ENCODE data around the gene XRCC1. TPM values are rescaled to one million over a fixed set of nuclear protein-coding genes. Genes with fewer than 3 reads are reported as not detected.
"Not testable (repeated sequence)": the region's sequence is repeated elsewhere in the genome, so short reads cannot be mapped to it uniquely, and the experiment has no call there.

Gene XRCC1
- total RNA-seq, 1 experiment from 2014 or later = 56.8 TPM

DNA sequence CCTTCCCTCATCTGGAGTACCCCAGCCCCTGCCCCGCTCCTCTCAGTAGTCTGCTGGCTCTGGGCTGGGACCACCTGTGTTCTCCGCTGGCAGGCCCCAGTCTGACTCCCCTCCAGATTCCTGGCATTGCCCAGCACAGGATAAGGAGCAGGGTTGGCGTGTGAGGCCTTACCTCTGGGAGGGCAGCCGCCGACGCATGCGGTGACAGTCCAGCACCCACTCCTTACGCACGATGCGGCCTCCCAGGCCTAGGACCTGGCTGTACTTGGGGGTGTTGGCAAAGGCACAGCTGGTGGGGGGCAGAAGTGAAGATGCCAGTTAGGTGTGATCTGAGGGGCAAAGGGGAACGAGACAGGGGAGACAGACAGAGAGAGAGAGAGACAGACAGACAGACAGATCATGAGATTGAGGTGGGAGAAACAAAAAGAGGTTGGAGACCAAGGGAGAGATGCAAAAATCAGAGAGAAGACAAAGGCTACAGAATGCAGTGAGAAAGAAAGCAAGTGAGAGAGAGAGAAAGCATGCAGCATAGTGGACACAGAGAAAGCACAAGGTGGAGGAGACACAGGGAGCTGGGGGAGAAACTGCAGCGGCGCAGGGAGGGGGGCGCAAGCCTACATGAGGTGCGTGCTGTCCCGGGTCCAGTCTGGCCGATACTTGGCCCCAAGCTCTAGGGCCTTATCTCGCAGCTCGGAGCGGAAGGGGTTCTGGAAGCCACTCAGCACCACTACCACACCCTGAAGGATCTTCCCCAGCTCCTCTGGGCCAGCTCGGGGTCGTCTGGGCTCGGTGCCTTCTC is 23.7 kb downstream of the XRCC1 start:
- H3K4me1 Mint-ChIP-seq (ENCODE audit: low read depth, unreplicated experiment) = no peaks in the 10 kb centered on the region
- BruUV-seq (replicated peaks) = no TSS peak
- H3K9me3 Mint-ChIP-seq (ENCODE audit: low read depth, unreplicated experiment) = no peaks in the 10 kb centered on the region
- H3K27ac Mint-ChIP-seq (ENCODE audit: unreplicated experiment) = no peak overlapping the region
- H3K4me3 Mint-ChIP-seq (ENCODE audit: low read depth, unreplicated experiment) = no peak overlapping the region
- no peaks in the 10 kb centered on the region for H3K27me3 Mint-ChIP-seq (ENCODE audit: unreplicated experiment)
- TF ChIP-seq, protein P1, sequence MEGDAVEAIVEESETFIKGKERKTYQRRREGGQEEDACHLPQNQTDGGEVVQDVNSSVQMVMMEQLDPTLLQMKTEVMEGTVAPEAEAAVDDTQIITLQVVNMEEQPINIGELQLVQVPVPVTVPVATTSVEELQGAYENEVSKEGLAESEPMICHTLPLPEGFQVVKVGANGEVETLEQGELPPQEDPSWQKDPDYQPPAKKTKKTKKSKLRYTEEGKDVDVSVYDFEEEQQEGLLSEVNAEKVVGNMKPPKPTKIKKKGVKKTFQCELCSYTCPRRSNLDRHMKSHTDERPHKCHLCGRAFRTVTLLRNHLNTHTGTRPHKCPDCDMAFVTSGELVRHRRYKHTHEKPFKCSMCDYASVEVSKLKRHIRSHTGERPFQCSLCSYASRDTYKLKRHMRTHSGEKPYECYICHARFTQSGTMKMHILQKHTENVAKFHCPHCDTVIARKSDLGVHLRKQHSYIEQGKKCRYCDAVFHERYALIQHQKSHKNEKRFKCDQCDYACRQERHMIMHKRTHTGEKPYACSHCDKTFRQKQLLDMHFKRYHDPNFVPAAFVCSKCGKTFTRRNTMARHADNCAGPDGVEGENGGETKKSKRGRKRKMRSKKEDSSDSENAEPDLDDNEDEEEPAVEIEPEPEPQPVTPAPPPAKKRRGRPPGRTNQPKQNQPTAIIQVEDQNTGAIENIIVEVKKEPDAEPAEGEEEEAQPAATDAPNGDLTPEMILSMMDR (IDR thresholded peaks at IDR 0.05; ENCODE audit: unreplicated experiment) = no peak
- intact Hi-C loops (cut with micrococcal nuclease; ENCODE audit: unreplicated experiment) = no loop called here
- CTCF ChIA-PET = no interaction called here
- H3K36me3 Mint-ChIP-seq (ENCODE audit: insufficient read depth, unreplicated experiment) = peaks cover 30% of the 10 kb centered on the region
- no peak for DNase-seq

DNA sequence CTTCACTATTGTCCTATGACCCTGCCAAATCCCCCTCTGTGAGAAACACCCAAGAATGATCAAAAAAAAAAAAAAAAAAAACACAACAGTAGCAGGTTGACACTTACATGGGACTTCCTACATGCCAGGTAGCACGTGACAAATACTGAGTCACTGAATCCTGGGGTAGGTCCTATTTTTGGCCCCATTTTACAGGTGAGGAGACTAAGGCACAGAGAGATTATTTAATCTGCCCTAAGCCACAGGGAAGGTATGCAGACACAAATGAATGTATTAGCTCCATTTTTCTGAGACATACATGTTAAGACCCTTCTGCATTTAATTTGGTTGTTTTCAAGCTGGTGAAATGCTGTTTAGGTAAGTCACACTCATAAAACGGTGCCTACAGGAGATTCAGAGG is 26.6 kb downstream of the XRCC1 start:
- Mint-ChIP-seq H3K4me1 (ENCODE audit: low read depth, unreplicated experiment) (no peaks in the 10 kb centered on the region), H3K27me3 (ENCODE audit: unreplicated experiment) (no peaks in the 10 kb centered on the region), H3K4me3 (ENCODE audit: low read depth, unreplicated experiment) (no peak overlapping the region), H3K9me3 (ENCODE audit: low read depth, unreplicated experiment) (no peaks in the 10 kb centered on the region), H3K36me3 (ENCODE audit: insufficient read depth, unreplicated experiment) (peaks cover 42% of the 10 kb centered on the region), H3K27ac (ENCODE audit: unreplicated experiment) (no peak overlapping the region)
- BruUV-seq (replicated peaks) = no TSS peak
- no peak for DNase-seq
- intact Hi-C loops (cut with micrococcal nuclease; ENCODE audit: unreplicated experiment) = no loop called here
- TF ChIP-seq, protein P1 (IDR thresholded peaks at IDR 0.05; ENCODE audit: unreplicated experiment) = no peak
- CTCF ChIA-PET = no interaction called here

DNA sequence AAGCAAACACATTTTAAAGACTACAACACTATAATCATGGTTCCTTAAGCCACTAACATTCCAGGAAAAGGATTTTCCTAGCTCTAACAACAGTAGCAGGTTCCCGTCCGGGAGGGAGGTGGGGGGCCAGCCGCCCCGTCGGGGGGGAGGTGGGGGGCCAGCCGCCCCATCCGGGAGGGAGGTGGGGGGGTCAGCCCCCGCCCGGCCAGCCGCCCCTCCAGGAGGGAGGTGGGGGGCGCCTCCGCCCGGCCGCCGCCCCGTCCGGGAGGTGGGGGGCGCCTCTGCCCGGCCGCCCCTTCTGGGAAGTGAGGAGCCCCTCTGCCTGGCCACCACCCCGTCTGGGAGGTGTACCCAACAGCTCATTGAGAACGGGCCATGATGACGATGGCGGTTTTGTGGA is 27.4 kb downstream of the XRCC1 start:
- H3K27ac Mint-ChIP-seq (ENCODE audit: unreplicated experiment); H3K9me3 Mint-ChIP-seq (ENCODE audit: low read depth, unreplicated experiment); BruUV-seq (replicated peaks); H3K4me1 Mint-ChIP-seq (ENCODE audit: low read depth, unreplicated experiment); H3K27me3 Mint-ChIP-seq (ENCODE audit: unreplicated experiment); CTCF ChIA-PET; DNase-seq; intact Hi-C loops (cut with micrococcal nuclease; ENCODE audit: unreplicated experiment); H3K4me3 Mint-ChIP-seq (ENCODE audit: low read depth, unreplicated experiment): not testable (repeated sequence)
- peaks cover 43% of the 10 kb centered on the region for H3K36me3 Mint-ChIP-seq (ENCODE audit: insufficient read depth, unreplicated experiment)

DNA sequence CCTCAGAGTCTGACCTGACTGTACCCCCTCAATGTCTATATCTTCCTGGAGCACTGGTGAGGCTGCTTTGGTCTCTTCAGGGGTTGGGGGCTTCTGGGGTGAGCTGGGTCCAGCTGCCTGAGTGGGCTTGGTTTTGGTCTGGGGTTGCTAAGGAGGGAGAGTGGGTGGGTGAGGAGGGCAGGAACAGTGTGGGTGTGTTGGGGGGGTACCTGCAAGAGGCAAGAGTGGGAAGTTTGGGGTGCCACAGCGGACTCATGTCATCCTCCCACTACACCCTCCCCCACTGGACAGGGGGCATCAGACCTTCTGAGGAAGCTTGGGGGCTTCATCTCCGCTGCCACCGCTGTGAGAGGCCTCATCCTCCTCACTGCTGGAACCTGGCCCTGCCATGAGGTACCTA is 28.7 kb downstream of the XRCC1 start:
- TF ChIP-seq, protein P1 (IDR thresholded peaks at IDR 0.05; ENCODE audit: unreplicated experiment) = no peak
- CTCF ChIA-PET = interaction anchor here (1.4 kb wide), 1 partner anchor 9 kb away, joined by 4 read pairs; no protein-coding TSS in a partner anchor
- Mint-ChIP-seq H3K36me3 (ENCODE audit: insufficient read depth, unreplicated experiment) (peaks cover 44% of the 10 kb centered on the region), H3K27ac (ENCODE audit: unreplicated experiment) (no peak overlapping the region), H3K4me1 (ENCODE audit: low read depth, unreplicated experiment) (no peaks in the 10 kb centered on the region), H3K27me3 (ENCODE audit: unreplicated experiment) (no peaks in the 10 kb centered on the region), H3K9me3 (ENCODE audit: low read depth, unreplicated experiment) (no peaks in the 10 kb centered on the region), H3K4me3 (ENCODE audit: low read depth, unreplicated experiment) (no peak overlapping the region)
- no peak for DNase-seq
- intact Hi-C loops (cut with micrococcal nuclease; ENCODE audit: unreplicated experiment) = no loop called here
- no TSS peak for BruUV-seq (replicated peaks)

DNA sequence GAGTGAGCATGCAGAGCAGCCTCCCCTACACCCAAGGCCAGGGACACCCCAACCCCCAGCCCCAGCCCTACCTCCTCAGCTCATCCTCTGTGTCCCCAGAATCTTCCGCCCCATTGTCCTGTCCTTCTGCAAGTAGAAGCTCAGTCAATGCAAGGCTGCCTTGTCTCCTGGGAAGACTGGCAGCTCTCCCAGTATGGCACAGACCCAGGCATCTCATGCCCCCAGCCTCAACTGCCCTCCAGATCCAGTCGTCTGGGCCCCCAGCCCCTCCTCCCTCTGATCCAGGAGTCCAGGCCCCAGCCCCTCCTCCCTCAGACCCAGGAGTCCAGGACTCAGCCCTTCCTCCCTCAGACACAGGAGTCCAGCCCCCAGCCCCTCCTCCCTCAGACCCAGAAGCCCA is 29.3 kb downstream of the XRCC1 start:
- Mint-ChIP-seq H3K27me3 (ENCODE audit: unreplicated experiment) (no peaks in the 10 kb centered on the region), H3K4me3 (ENCODE audit: low read depth, unreplicated experiment) (no peak overlapping the region), H3K9me3 (ENCODE audit: low read depth, unreplicated experiment) (no peaks in the 10 kb centered on the region), H3K27ac (ENCODE audit: unreplicated experiment) (no peak overlapping the region), H3K4me1 (ENCODE audit: low read depth, unreplicated experiment) (no peaks in the 10 kb centered on the region), H3K36me3 (ENCODE audit: insufficient read depth, unreplicated experiment) (peaks cover 43% of the 10 kb centered on the region)
- no peak for DNase-seq
- TF ChIP-seq, protein P1 (IDR thresholded peaks at IDR 0.05; ENCODE audit: unreplicated experiment) = no peak
- no TSS peak for BruUV-seq (replicated peaks)
- intact Hi-C loops (cut with micrococcal nuclease; ENCODE audit: unreplicated experiment) = no loop called here
- CTCF ChIA-PET = interaction anchor here (1.4 kb wide), 1 partner anchor 9 kb away, joined by 4 read pairs; no protein-coding TSS in a partner anchor
